ENCODE measurements around the gene EPS15.

Gene EPS15

DNA sequence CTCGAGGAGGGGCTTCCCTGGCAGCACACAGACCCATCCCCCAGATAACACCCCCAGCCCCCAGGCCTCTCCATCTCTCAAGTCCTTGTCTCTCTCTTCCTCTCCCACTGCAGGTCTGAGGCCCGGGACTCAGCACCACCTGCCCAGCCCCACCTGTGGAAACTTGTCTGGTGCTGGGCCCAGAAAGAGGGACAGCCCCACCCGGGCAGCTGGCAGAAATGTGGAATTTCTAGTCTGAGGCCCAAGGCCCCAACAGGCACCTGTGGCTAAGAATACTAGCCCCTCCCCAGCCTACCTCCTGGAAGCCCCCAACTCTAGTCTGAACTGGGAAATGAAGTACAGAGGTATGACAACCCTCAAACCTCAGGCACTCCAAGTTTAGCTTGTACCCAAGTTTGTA is 204.1 kb downstream of the EPS15 start:
- no peak for DNase-seq

DNA sequence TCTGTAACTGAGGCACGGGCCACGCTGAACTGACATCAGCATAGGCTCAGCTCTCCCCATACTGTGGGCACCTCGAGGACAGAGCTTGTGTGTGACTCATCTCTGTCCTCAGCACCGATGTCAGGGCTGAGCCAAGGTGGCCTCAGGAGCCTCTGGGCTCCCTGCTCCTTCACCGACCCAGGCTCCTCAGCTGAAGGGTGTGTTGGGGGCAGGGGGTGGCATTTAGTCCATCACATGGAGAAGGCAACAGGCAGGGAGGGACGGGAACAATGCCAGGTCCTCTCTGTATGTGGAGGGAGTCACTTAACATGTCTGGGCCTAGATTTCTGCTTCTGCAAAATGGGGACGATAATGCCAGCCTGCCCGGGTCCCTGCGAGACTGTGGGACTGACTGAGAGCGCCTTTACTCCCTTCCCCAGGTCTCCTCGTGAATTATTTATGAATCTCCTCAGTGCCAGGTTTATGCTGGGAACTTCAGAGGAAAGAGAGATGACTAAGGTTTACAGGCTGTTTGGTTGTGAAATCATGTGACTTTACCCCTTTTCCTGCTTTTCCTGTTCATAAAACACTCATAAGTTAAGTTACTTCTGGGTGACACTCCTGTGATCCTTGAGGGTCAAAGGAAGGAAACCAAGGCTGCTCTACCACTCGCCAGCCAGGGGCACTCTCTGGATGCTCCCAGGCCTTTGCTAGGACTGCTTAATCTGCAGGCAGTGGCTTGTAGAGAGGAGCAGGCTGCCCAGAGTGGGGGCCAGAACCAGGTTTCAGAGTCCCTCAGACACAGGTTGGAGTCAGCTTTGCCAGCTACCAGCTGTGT is 204.9 kb downstream of the EPS15 start:
- DNase-seq, result no peak

DNA sequence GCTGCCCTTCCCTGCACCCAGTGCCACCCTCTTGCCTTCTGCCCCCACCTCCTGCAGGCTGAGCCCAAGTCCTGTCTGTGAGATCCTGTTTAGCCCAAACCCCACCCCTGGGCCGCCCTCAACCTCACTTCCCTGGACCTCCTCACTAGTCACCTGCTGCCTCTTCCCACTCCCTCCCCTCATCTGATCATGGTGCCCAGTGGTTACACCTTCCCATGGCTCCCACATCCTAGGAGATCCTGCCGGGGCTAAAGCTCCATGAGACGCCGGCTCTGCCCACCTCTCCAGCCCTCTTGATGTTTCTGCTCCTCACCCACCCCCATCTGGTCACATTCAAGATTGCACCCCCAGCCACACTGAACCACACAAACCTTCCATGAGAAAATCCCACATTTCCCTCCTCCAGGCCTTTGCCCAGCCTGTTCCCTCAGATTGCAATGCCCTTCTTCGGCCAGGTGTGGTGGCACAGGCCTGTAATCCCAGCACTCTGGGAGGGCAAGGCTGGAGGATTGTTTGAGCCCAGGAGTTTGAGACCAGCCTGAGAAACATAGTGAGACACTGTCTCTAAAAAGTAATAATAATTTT is 205.7 kb downstream of the EPS15 start:
- no peak for DNase-seq

DNA sequence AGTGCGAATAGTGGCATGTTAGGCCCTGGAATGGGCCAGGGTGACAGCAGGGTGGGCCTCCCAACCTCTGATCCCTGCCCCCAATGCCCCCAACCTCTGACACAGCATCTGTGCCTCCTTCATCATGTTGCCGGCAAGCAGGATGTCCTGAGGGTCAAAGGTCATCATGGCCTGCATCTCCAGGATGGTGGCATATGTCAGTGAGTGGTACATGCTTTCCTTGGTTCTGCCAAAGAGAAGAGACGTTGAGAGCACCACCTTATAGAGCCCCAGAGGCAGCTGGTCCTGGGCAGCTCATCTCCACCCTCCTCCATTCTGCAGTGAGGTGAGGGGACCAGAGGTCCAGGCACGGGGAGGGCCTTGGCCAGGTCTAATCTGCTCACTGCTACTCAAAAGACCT is 206.3 kb downstream of the EPS15 start:
- no peak for DNase-seq

DNA sequence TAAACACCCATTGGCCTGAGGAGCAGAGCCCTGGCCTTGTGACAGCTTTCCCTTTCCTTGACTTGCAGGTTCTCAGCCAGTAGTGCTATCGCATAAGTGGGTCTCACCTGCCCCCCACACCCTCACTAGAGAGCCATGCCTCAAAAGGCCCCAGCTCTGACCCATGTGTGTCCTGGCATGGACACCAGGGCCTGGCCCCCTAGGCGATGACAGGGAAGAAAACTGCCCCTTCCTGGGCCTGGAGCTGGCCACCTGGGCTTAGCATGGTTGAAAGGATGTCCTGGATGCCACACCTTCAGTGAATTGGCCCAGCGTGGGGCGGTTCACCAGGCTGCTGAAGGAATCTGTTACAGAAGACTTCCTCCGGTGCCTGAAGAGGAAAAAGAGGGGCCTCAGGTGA is 207.2 kb downstream of the EPS15 start:
- DNase-seq, result no peak

DNA sequence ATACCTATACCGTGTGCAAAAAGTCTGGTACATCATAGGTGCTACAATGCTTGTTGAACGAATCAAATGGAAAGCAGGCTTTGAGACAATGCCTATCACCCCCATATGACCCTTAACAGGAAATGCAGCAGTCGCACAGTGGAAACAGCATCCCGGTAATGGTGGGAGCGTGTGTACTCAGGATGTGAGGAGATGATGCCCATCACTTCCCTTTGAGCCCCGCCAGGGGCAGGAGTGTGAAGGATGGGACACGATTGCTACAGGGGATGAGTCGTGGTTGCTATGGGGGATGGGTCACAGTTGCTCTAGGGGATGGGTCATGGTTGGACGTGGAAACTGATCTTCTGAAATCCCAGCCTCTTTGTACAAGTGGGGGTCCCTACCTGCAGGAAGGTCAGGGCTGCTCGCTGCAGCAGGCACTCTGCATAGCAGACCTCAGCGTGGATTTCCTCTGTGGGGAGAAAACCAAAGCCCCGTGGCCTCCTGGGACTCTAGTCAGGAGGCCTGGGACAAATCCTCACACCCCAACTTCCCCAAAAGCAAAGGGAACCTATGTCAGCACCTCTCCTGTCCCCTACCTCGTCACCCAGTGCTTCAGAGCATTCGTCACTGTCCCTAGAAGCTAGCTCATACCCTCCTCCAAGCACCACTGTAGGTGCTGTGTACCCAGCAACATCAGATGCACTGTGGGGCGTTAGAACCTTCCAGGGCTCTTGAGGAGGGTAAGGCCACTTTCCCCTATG is 208.0 kb downstream of the EPS15 start:
- no peak for DNase-seq

DNA sequence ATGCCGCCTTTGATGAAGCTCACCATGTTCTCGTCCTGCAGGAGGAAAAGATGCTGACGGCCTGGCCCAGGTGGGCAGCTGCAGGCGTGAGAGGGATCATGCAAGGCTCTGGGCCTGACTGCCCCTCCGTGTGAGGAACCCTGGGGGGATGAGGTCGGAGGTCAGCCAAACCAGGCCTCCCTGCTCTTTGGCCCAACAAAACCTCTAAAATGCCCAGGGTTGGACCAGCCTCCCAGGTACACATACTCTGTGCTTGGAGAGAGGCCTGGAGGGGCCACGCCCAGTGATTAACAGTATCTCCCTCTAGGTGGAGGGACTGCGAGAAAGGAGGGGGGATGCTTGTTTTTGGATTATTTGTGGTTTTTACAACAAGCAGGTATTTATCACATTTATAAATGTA is 209.8 kb downstream of the EPS15 start:
- no peak for DNase-seq

DNA sequence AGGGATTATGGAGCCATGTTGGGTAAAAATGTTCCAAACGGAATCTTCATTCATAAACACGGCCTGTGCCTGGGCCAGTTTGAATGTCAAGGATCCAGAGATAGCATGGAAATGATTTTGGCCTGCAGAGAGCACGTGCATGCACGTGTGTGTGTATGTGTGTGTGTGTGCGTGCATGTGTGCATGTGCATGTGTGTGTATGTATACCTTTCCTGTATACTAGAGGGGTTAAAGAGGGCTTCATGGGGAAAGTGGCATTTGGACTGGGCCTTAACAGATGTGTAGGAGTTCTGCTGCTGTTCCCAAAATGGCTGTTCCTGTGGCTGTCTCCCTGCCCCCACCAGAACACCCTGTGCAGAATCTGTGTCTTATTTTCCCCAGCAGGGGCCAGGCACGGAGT is 210.4 kb downstream of the EPS15 start:
- no peak for DNase-seq

DNA sequence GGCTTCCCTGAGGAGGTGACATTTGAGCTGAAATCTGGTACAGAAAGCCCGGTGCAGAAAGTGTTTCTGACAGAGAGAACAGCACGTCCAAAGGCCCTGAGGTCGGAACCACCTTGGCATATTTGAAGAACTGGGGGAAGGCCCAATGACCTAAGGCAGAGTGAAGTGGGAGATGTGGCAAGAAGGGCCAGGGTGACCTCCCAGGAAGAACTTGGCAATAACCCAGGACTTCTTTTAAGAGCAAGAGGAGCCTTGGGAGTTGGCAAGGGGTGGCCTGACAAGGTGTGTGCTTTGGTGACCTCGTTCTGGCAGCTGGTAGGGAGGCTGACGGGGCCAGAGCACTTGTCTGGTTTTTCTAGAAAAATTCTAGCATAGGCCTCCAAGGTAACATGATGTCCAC is 212.1 kb downstream of the EPS15 start:
- DNase-seq, result no peak

DNA sequence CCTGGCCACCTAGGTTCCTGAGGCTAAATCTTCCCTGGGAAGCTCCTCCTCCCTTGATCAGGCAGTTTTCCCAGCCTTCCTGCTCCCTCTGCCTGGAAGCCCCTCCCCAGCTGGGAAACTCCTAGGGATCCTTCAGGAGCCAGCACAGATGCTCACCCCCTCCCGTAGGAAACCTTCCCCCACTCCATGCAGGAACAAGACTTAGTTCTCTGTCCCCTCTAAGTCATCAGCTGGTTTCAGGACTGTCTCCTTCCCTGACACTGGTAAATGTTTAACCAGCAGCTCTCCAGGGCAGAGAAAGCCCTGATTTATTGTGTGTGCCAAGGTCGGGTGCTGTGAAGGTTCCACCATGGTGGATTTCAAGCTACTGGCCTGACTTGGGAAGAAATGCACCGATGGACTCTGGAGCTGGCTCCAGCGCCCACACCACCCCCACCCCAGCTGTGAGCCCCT is 213.7 kb downstream of the EPS15 start:
- DNase-seq, result no peak

DNA sequence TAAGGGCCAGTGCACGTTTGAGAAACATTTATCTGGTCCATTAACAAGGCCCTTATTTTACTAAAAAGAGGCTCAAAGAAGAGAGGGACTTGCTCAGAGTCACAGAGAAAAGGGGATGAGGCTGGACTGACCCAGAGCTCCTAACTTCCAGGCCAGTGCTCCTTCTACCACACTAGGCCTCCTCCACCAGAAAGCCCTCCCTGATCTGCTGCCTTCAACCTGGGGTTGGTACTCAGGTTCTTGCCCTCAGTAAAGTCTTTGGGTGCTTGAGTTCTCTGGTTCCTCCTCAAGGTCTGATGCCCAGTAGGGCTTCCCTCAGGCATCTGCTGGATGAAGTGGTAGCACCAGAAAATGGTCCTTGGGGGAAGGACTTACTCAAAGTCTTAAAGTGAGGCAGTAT is 214.7 kb downstream of the EPS15 start:
- DNase-seq, result no peak

Data from inflammatory macrophage (primary cell).